Measurements from ENCODE around the gene RAP2B.
"Not testable (repeated sequence)": the region's sequence is repeated elsewhere in the genome, so short reads cannot be mapped to it uniquely, and the experiment has no call there.

Gene RAP2B

DNA sequence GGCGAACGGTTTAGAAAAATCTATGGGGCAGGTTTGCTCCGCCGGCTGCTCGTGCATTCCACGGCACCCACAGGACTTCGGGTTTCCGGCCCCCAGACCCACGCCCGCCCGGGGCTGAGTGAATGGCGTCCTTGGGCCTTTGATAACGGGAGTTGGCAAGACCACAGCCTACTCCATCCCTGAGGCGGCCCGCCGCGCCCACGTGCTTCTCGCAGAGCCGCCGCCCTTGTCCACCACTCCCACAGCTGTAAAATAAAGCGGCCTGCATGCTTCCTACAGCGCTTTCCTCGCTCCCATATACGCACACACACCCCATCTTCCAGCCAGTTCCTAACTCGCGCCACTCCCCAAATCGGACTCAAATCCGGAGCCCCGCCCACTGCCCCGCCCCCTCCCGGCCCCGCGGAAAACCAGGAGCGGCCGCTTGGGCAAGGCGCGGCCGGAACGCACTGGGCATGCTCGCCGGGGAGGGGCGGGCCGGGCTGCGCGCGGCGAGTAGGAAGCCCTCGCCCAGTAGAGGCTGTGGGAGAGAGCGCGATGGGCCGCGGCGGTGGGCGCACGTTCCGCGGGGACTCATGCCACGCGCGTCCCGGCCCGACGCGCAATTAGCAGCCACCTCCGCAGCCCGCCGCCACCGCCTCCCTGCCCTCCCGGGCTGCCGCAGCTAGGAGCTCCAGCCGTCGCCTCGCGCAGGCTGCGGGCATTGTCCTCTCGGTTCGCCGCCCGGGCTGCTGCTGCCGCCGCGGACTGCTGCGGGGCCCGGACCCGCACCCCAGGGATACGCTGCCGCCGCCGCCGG, at the start of gene RAP2B:
TSS of gene RAP2B (plus strand) at position 513 of the 799 bp plus-strand sequence. CDS start 468 bp downstream, outside the sequence.
- peak; percentile 98 for DNase-seq (ENCODE audit: low spot score)

GRCh38 chr3:153113541-153113940, 48.5 kb upstream of the RAP2B start:
- DNase-seq (ENCODE audit: low spot score), result no peak

DNA sequence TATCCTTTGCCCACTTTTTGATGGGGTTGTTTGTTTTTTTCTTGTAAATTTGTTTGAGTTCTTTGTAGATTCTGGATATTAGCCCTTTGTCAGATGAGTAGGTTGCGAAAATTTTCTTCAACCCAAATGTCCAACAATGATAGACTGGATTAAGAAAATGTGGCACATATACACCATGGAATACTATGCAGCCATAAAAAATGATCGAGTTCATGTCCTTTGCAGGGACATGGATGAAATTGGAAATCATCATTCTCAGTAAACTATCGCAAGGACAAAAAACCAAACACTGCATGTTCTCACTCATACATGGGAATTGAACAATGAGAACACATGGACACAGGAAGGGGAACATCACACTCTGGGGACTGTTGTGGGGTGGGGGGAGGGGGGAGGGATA, 47.8 kb upstream of the RAP2B start:
- DNase-seq (ENCODE audit: low spot score), result not testable (repeated sequence)

- no peak for DNase-seq (ENCODE audit: low spot score)
Observed at GRCh38 chr3:153115326-153115725, 46.7 kb upstream of the RAP2B start.

DNA sequence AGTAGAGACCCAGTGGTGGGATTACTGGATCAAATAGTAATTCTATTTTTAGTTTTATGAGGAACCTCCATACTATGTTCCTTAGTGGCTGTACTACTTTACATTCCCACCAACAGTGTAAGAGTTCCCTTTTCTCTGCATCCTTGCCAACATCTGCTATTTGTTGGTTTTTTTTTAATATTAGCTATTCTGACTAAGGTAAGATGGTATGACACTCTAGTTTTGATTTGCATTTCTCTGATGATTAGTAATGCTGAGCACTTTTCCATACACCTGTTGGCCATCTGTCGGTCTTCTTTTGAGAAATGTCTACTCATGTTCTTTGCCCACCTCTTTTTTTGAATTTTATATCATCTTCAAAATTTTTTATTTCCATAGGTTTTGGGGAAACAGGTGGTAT, 34.2 kb upstream of the RAP2B start:
- DNase-seq (ENCODE audit: low spot score), result no peak

- no peak for DNase-seq (ENCODE audit: low spot score)
Observed at GRCh38 chr3:153129426-153129825, 32.6 kb upstream of the RAP2B start.

GRCh38 chr3:153129866-153130265, 32.2 kb upstream of the RAP2B start:
- no peak for DNase-seq (ENCODE audit: low spot score)

DNA sequence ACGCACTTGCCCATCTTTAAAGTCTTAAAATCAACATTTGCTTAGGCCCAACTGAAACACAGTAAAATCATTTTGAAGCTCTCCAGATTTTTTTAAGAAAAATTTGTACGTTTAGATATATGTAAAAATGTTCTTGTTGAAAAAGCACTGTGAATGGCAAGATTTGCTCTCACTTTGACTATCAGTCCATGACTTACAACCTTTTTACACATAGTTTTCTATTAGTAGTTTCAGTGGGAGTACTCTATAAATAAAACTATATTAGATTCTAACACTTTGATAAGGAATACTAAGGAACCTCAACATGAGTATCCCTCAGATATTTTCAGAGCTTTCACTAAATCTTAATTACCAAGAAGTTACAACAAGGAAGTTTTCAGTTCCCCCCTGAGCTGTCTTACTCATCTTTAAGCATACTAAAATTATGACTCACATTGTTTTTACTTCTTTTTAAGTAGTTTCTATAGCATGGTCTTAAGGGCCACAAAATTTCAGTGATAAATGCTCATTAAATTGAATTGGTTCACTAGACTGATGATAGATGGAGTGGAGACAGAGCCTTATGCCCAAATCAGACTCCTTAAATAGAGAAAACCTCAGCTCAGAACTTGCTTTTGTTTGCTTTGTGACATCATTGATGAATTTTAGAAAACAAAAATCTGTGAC, 31.6 kb upstream of the RAP2B start:
- peak; percentile 44 for DNase-seq (ENCODE audit: low spot score)

DNA sequence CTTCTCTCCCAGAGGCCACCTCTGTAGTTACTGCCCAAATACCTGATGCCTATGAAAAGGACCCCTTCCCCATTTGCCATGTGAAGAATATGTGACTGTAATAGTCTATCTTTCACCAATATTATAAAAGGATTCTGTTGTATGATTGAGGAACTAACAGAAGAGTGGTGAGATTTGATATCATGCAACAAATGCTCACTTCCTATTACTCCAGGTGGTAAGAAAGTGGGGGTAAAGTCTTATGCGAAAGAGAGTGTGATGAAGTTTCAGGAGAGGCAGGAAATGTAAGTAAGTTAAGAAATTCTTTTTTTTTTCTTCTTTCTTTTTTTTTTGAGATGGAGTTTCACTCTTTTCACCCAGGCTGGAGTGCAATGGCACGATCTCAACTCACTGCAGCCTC, 24.4 kb upstream of the RAP2B start:
- no peak for DNase-seq (ENCODE audit: low spot score)

GRCh38 chr3:153138276-153139210, 23.5 kb upstream of the RAP2B start:
- DNase-seq (ENCODE audit: low spot score), result peak; percentile 29

GRCh38 chr3:153142961-153143360, 19.1 kb upstream of the RAP2B start:
- DNase-seq (ENCODE audit: low spot score), result no peak

GRCh38 chr3:153144071-153144470, 18.0 kb upstream of the RAP2B start:
- no peak for DNase-seq (ENCODE audit: low spot score)

DNA sequence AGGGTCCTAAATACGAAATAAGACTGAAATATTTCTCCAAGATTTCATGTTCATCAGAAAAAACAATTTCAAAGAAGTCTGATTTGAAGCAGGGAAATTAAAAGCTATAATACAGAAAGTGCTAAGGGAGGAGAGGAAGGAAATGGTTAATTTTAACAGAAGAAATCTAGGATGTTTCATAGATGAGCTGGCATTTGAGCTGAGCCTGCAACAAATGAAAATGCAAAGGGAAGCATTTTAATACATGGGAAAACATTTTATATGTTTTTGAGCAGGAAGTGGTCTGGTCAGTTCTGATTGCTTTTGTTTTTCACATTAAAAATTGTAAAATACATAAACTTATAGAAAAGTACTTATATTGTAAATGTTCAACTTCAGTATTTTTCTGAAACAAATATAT, 17.2 kb upstream of the RAP2B start:
- peak; percentile 64 for DNase-seq (ENCODE audit: low spot score)

DNA sequence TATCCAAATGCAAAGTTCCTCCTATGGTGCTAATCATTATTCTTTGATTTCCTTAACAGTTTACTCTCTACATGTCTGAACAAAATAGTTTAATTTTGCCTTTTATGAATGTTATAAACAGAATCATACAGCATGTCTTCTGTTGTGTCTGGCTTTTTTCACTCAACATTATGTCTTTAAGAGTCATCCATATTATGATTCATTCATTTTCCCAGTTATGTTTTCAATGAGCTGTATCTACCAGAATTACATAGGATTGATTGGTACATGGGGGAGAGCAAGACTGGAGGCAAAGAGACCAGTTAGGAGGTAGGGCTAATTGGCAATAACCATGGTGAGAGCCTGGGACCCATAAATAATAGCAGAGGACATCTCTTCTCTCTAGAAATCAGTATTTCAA, 16.6 kb upstream of the RAP2B start:
- DNase-seq (ENCODE audit: low spot score), result no peak

DNA sequence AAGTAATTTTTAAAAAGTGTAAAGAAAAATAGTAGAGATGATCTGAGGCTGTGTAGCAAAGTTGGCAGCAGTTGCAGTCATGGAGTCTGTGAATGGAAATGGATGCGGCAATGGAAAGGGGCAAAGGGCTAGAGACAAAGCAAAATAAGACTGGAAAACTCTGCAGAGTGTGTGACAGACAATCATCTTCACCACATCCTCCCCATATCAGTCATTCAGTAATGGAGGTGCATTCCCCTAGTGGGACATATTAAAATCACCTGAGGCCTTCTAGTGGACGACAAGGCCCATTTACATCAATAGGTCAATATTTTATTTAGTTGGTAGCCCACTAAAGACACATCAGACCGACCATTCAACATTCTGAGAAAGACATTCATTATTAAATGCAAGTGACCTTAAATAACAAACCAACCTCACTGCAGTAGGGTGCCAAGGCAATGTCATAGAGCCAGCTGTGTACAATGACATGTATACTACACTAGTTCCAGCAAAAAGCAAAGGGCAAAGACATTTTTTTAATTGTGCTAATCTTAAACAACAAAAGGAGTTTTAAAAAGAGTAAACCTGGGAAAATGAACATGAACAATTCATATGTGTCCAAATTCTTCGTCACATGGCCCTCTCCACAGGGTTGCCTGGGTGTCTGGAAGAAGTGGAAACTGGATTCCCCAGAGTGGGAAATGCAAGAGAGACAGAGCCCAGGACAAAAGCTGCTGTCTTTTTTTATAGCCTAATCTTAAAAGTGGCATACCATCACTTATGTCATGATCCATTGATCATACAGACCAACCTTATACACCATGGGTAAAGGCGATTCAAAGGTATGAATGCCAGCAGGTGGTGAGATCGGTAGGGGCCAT, 15.6 kb upstream of the RAP2B start:
- no peak for DNase-seq (ENCODE audit: low spot score)

DNA sequence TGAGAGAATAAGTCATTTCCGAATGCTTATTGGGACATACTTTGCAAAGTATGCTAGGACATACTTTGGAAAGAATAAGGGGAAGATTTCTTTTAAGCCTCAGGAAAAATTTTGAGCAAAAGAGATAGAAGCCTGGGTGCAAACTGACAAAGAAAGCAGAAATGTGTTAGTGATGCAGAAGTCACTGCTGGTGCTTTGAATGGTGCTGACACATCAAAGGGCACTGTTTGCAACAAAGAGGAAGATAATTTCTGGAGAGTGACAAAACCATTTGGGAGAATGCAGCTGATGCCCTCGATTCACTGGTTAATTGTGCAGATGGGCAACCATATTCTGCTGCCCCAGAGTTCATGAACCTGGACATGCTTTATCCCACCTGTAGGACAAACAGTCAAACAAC, 11.0 kb upstream of the RAP2B start:
- DNase-seq (ENCODE audit: low spot score), result no peak

GRCh38 chr3:153155786-153156185, 6.2 kb upstream of the RAP2B start:
- not testable (repeated sequence) for DNase-seq (ENCODE audit: low spot score)

- DNase-seq (ENCODE audit: low spot score), result no peak
Observed at GRCh38 chr3:153158189-153158588, 3.8 kb upstream of the RAP2B start.

- no peak for DNase-seq (ENCODE audit: low spot score)
Observed at GRCh38 chr3:153158961-153159735, 2.9 kb upstream of the RAP2B start.

DNA sequence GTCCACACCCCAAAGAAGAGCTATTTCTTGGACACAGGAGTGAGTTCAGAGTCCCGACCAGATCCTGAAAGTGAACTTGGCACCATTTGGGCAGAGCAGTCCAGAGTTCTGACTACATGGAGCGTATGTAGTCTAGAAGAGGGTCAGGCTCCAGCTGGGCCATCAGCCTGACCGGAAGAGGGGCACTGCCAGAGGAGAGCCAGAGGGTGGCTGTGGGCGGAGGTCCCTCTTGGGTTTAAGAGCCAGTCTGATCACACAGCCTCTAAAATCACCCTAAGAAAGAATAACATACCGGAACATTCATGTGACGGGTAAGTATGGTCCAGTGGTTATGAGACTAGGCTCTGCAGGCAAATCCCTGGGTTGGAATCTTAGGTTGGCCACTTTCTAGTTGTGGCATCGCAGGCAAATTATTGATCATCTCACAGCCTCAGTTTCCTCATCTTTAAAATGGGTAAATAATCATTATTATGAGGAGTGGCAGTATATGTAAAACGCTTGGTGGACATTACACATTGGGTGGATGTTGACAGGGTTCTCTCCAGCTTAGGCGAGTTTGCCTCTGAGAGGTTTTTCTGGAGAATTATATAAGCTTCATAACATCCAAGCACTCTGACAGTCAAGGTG, 2.1 kb upstream of the RAP2B start:
- DNase-seq (ENCODE audit: low spot score), result no peak

Measured in COLO829 (cell line).